Measurements from ENCODE around the gene CTH. TPM values are rescaled to one million over a fixed set of nuclear protein-coding genes. Genes with fewer than 3 reads are reported as not detected.

The CTH gene
- total RNA-seq, 1 experiment from 2014 or later: 4.7 TPM

GRCh38 chr1:70486676-70487458, 75.8 kb downstream of the CTH start:
- H3K4me3 ChIP-seq (ENCODE audit: low read depth in 2 of 2, low read length in 2 of 2): no peak overlapping the region
- CTCF ChIA-PET: no interaction called here
- ATAC-seq (peak; percentile 51), DNase-seq (ENCODE audit: low read depth, low spot score) (no peak)
- no peaks in the 10 kb centered on the region for H3K27me3 ChIP-seq (ENCODE audit: control insufficient read depth, insufficient read depth, low read length)
- in situ Hi-C loops (cut with HindIII; ENCODE audit: low pct_unique_long_range_greater_than_20kb, low sequenced_read_pairs) (no loop called here), intact Hi-C loops (cut with micrococcal nuclease; ENCODE audit: unreplicated experiment) (no loop called here)
- POLR2A ChIA-PET: interaction anchor here (0.5 kb wide), 1 partner anchor 137 kb away, joined by 3 read pairs; no protein-coding TSS in a partner anchor
- no peaks in the 10 kb centered on the region for H3K4me1 ChIP-seq (ENCODE audit: control insufficient read depth, insufficient read depth, low read length)
- H3K36me3 ChIP-seq (ENCODE audit: control insufficient read depth, insufficient read depth, low read length): no peaks in the 10 kb centered on the region
- H3K27ac ChIP-seq (ENCODE audit: low read length): no peak overlapping the region
- BruUV-seq (replicated peaks): no TSS peak
- H3K9me3 ChIP-seq (ENCODE audit: control insufficient read depth, insufficient read depth, low read depth, low read length): no peaks in the 10 kb centered on the region
- TF ChIP-seq SIN3A (IDR thresholded peaks at IDR 0.05; ENCODE audit: borderline replicate concordance, insufficient read depth, low read depth, low read length) (no peak), POLR2AphosphoS5 (IDR thresholded peaks at IDR 0.05; ENCODE audit: low read depth, low read length) (no peak), REST (IDR thresholded peaks at IDR 0.05; ENCODE audit: insufficient read depth in 1 of 2, low read depth in 2 of 2, low read length in 1 of 2) (no peak), CTCF (IDR thresholded peaks at IDR 0.05) (no peak), TCF7L2 (IDR thresholded peaks at IDR 0.05; ENCODE audit: low read depth, low read length) (no peak)

GRCh38 chr1:70487459-70487815, 76.4 kb downstream of the CTH start:
- Histone ChIP-seq H3K27ac (ENCODE audit: low read length) (no peak overlapping the region), H3K9me3 (ENCODE audit: control insufficient read depth, insufficient read depth, low read depth, low read length) (no peaks in the 10 kb centered on the region), H3K36me3 (ENCODE audit: control insufficient read depth, insufficient read depth, low read length) (no peaks in the 10 kb centered on the region), H3K4me1 (ENCODE audit: control insufficient read depth, insufficient read depth, low read length) (no peaks in the 10 kb centered on the region), H3K27me3 (ENCODE audit: control insufficient read depth, insufficient read depth, low read length) (no peaks in the 10 kb centered on the region), H3K4me3 (ENCODE audit: low read depth in 2 of 2, low read length in 2 of 2) (no peak overlapping the region)
- intact Hi-C loops (cut with micrococcal nuclease; ENCODE audit: unreplicated experiment): no loop called here
- no peak for TF ChIP-seq REST (IDR thresholded peaks at IDR 0.05; ENCODE audit: insufficient read depth in 1 of 2, low read depth in 2 of 2, low read length in 1 of 2)
- in situ Hi-C loops (cut with HindIII; ENCODE audit: low pct_unique_long_range_greater_than_20kb, low sequenced_read_pairs): no loop called here
- ATAC-seq (peak; percentile 56), DNase-seq (ENCODE audit: low read depth, low spot score) (no peak)
- ChIA-PET CTCF (no interaction called here), POLR2A (no interaction called here)
- BruUV-seq (replicated peaks): no TSS peak

Measured in Panc1 (cell line).